Measurements from ENCODE around the gene CFD. TPM values are rescaled to one million over a fixed set of nuclear protein-coding genes. Genes with fewer than 3 reads are reported as not detected.

CFD gene
- total and polyA plus RNA-seq, 2 experiments from 2014 or later: 0.90 to 4.7 TPM

GRCh38 chr19:831407-832369 lies 27.8 kb upstream of the CFD start:
- Histone ChIP-seq H2AFZ (no peak overlapping the region), H3K4me2 (no peak overlapping the region), H3K4me3 (no peak overlapping the region), H4K20me1 (replicated peaks; ENCODE audit: insufficient read depth) (no peaks in the 10 kb centered on the region), H3K9me2 (ENCODE audit: insufficient read depth) (no peaks in the 10 kb centered on the region), H3K36me3 (ENCODE audit: insufficient read depth) (no peaks in the 10 kb centered on the region), H3K27me3 (ENCODE audit: insufficient read depth) (no peaks in the 10 kb centered on the region), H3F3A (replicated peaks; ENCODE audit: low read depth) (no peaks in the 10 kb centered on the region), H3K79me2 (replicated peaks; ENCODE audit: insufficient read depth) (no peaks in the 10 kb centered on the region), H3K27ac (ENCODE audit: low read depth) (no peak overlapping the region), H3K4me1 (ENCODE audit: insufficient read depth) (no peaks in the 10 kb centered on the region)
- no peaks in the 10 kb centered on the region for H3K36me3 Mint-ChIP-seq (ENCODE audit: low read depth)
- ATAC-seq (no peak), DNase-seq (ENCODE audit: low spot score) (no peak)
- H3K27ac Mint-ChIP-seq: no peak overlapping the region
- TF ChIP-seq, protein P1, sequence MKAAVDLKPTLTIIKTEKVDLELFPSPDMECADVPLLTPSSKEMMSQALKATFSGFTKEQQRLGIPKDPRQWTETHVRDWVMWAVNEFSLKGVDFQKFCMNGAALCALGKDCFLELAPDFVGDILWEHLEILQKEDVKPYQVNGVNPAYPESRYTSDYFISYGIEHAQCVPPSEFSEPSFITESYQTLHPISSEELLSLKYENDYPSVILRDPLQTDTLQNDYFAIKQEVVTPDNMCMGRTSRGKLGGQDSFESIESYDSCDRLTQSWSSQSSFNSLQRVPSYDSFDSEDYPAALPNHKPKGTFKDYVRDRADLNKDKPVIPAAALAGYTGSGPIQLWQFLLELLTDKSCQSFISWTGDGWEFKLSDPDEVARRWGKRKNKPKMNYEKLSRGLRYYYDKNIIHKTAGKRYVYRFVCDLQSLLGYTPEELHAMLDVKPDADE (IDR thresholded peaks at IDR 0.05): no peak
- no peak for TF ChIP-seq EZH2phosphoT487 (IDR thresholded peaks at IDR 0.05; ENCODE audit: unreplicated experiment)
- no peak for TF ChIP-seq POLR2AphosphoS5 (IDR thresholded peaks at IDR 0.05; ENCODE audit: low read depth)
- no peak for TF ChIP-seq JUNB (IDR thresholded peaks at IDR 0.05; ENCODE audit: unreplicated experiment)
- TF ChIP-seq NANOG (IDR thresholded peaks at IDR 0.05; ENCODE audit: borderline replicate concordance): no peak
- no peak for TF ChIP-seq ZNF331 (CRISPR knock-in tag; IDR thresholded peaks at IDR 0.05; ENCODE audit: low read depth)
- TF ChIP-seq CREB1 (CRISPR knock-in tag; IDR thresholded peaks at IDR 0.05; ENCODE audit: low read depth): no peak
- TF ChIP-seq ZNF114 (CRISPR knock-in tag; IDR thresholded peaks at IDR 0.05): no peak
- TF ChIP-seq CTCF (conservative IDR thresholded peaks at IDR 0.05; ENCODE audit: low read depth in 2 of 2): no peak
- no peak for TF ChIP-seq EZH2 (IDR thresholded peaks at IDR 0.05; ENCODE audit: low read depth, unreplicated experiment)
- TF ChIP-seq, protein P2, sequence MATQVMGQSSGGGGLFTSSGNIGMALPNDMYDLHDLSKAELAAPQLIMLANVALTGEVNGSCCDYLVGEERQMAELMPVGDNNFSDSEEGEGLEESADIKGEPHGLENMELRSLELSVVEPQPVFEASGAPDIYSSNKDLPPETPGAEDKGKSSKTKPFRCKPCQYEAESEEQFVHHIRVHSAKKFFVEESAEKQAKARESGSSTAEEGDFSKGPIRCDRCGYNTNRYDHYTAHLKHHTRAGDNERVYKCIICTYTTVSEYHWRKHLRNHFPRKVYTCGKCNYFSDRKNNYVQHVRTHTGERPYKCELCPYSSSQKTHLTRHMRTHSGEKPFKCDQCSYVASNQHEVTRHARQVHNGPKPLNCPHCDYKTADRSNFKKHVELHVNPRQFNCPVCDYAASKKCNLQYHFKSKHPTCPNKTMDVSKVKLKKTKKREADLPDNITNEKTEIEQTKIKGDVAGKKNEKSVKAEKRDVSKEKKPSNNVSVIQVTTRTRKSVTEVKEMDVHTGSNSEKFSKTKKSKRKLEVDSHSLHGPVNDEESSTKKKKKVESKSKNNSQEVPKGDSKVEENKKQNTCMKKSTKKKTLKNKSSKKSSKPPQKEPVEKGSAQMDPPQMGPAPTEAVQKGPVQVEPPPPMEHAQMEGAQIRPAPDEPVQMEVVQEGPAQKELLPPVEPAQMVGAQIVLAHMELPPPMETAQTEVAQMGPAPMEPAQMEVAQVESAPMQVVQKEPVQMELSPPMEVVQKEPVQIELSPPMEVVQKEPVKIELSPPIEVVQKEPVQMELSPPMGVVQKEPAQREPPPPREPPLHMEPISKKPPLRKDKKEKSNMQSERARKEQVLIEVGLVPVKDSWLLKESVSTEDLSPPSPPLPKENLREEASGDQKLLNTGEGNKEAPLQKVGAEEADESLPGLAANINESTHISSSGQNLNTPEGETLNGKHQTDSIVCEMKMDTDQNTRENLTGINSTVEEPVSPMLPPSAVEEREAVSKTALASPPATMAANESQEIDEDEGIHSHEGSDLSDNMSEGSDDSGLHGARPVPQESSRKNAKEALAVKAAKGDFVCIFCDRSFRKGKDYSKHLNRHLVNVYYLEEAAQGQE (IDR thresholded peaks at IDR 0.05; ENCODE audit: unreplicated experiment): no peak
- TF ChIP-seq STAT1 (IDR thresholded peaks at IDR 0.05; ENCODE audit: unreplicated experiment): no peak
- no peak for TF ChIP-seq ZNF462 (CRISPR knock-in tag; IDR thresholded peaks at IDR 0.05)
- H3K27me3 Mint-ChIP-seq (ENCODE audit: insufficient read depth, low read depth, poor library complexity): peaks cover 6% of the 10 kb centered on the region
- no peak overlapping the region for H3K4me3 Mint-ChIP-seq
- no peaks in the 10 kb centered on the region; the same call in 2 of the 3 replicates for H3K4me1 Mint-ChIP-seq
- H3K9me3 Mint-ChIP-seq: no peaks in the 10 kb centered on the region

All from GM23338 (cell line).